NCI-H2227 treated with DMSO at 0.1 percent for 48 hours (cell line): ENCODE results near the gene SLITRK6.

ENCODE experiments used
- DNase-seq: peaks from one replicate; lab custom pipeline; 2025; lab: John Stamatoyannopoulos, UW

Gene SLITRK6, protein sequence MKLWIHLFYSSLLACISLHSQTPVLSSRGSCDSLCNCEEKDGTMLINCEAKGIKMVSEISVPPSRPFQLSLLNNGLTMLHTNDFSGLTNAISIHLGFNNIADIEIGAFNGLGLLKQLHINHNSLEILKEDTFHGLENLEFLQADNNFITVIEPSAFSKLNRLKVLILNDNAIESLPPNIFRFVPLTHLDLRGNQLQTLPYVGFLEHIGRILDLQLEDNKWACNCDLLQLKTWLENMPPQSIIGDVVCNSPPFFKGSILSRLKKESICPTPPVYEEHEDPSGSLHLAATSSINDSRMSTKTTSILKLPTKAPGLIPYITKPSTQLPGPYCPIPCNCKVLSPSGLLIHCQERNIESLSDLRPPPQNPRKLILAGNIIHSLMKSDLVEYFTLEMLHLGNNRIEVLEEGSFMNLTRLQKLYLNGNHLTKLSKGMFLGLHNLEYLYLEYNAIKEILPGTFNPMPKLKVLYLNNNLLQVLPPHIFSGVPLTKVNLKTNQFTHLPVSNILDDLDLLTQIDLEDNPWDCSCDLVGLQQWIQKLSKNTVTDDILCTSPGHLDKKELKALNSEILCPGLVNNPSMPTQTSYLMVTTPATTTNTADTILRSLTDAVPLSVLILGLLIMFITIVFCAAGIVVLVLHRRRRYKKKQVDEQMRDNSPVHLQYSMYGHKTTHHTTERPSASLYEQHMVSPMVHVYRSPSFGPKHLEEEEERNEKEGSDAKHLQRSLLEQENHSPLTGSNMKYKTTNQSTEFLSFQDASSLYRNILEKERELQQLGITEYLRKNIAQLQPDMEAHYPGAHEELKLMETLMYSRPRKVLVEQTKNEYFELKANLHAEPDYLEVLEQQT

DNA sequence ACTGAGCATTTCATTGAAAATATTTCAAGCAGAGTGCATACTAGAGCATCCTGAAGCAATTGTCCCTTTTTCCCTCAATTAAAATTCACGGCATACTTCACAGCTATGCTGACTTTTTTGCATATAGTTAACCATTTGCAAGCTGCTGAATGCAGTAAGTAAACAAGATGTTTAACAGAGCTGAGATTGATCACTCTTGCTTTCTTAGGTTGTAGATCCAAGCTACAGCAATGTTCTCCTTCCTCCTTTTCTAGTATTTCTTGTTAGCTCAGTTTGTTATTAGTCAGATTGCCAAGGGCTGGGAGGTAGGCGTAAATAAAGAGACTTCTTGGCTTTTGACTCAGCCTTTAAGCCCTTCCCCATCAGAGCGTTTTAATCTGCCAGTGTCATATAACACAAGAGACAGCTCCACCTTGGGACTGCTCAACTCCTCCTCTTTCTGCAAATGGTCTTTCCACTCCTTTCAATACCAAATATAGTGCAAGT lies at the start of gene SLITRK6:
Gene SLITRK6 (minus strand): TSS at position 323 of the 486 bp plus-strand sequence. CDS start 2,911 bp downstream, outside the sequence.
- peak; percentile 87 for DNase-seq

DNA sequence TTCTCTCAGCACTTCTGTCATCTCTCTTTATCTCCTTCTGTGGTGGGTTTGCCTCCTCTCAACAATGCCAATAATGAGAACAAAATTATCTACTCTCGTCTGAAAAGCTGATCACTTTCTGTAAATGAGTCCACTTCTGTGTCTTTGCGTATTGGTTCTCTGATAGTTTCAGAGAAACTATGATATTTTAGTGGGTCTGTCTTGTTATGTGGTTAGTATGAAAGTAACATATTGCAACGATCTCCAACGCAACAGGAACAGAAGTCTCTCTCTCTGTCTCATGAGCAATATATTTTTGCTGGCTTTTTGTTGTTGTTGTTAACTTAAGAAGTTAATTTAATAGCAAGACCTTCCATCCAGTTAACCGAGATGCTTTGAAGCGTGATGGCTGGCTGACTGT lies 47.8 kb upstream of the SLITRK6 start:
- DNase-seq: no peak

DNA sequence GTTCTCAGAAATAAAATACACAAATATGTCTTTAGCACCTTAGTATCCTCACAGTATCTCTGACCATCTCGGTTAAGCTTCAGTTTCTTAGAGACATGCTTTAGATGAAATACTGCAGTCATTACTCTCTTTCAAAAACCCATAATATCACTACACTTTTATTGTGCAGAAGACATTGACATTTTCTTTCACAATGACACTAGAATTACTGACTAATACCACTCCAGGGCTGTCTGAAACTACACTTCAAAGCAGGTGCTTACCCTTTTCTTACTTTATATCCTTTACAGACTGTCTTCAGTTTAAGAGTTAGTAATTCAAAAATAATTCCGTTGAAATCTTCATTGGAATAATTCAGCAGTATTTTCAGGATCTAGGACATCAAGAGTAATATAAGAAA lies 42.2 kb upstream of the SLITRK6 start:
- no peak for DNase-seq

GRCh38 chr13:85833921-85834320 lies 34.7 kb upstream of the SLITRK6 start:
- DNase-seq: no peak

GRCh38 chr13:85828094-85828684 lies 29.0 kb upstream of the SLITRK6 start:
- peak; percentile 7 for DNase-seq

DNA sequence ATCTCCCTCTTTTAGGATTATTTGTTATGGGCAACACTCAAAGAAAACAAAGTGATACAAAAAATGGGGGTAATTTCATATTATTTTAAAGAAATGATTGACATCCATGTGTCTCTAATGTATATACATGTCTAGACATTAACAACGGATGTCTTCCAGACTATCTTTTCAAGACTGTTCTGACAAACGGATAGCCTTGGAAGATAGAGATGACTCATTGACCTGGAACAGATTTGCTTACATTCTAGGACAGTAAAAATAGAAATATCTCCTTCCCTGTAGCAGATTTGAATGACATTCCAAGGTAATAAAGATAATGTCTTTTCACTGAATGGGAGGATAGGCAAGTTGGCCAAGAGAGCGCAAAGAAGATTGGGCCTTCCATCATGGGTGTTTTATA lies 26.2 kb upstream of the SLITRK6 start:
- no peak for DNase-seq

DNA sequence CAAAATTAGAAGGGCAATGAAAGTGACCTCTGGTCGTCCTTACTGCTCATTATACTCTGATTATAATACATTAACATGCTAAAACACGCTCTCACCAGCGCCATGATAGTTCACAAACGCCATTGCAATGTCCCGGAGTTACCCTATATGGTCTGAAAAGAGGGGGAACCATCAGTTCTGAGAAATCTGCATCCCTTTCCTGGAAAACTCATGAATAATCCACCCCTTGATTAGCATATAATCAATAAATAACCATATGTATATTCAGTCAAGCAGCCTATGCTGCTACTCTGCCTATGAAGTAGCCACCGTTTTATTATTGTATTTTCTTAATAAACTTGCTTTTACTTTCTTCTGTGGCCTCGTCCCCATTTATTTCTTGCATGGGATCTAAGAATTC lies 24.6 kb upstream of the SLITRK6 start:
- DNase-seq: no peak

- no peak for DNase-seq
Observed at GRCh38 chr13:85819513-85819912, 20.3 kb upstream of the SLITRK6 start.

GRCh38 chr13:85816413-85816812 lies 17.2 kb upstream of the SLITRK6 start:
- DNase-seq: peak; percentile 19

GRCh38 chr13:85812282-85812681 lies 13.1 kb upstream of the SLITRK6 start:
- peak; percentile 48 for DNase-seq

DNA sequence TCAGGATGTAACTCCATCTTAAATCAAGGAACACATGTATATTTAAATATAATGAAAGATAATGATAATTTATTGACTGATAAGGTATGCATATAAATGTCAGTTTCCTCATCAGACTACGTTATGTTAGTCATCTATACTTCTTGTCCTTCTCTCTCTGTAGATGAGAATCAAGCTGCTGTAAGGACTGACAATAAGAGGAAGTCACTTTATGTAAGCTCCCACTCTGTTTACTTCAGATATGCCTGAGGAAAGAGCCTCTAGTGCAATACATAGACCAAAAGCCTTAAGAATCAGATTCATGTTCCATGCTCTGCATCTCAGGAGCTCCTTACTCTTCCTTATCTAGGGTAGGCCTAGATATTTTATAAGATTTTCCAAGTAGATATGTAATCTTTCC lies 9.6 kb upstream of the SLITRK6 start:
- no peak for DNase-seq

DNA sequence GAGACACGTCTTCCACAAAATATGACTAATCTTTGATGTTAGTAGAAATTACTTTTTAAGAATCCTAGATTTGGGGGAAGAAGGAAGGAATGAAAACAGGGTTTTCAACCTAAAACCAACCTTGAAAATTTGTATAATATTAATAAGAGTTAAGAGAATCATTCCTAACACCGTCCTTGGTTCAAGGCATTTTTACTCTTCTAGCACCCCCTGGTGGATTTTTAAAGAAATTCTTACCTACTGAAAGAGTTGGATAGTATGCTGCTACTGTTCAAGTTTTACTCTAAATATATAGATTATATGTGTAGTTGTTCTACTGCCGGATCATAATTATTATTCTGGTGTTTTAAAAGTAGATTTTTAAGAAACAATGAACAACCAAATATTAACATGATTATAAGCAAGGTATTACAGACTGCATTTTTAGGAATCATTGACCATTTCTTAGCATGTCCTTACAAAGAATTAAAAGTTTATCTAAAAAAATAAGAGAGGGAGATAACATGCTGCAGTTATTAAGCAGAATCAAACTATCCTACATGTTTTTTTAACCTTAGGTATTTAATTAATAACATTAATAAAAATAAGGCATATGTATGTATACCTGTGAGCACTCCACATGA lies 7.4 kb upstream of the SLITRK6 start:
- DNase-seq: peak; percentile 72

- DNase-seq: peak; percentile 56
Observed at GRCh38 chr13:85798556-85798955, 663 bp downstream of the SLITRK6 start.

DNA sequence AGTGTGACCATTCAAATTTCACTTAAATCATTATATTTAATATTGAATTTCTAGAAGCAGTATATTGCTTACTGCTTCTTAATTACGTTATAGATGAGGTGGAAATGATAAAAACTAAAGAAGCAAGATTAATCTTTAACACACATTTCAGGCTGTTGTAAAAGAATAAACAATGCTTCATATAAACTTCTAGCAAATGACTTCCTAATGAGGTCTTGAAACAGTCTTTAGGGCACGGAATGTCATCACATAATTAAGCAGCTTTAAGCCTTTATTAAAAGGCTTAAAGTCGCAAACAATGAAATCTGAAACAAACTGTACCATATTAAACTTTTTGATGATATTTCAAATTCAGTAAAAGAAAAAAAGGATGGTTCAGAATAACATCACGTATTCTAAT lies 1.9 kb downstream of the SLITRK6 start:
- no peak for DNase-seq

DNA sequence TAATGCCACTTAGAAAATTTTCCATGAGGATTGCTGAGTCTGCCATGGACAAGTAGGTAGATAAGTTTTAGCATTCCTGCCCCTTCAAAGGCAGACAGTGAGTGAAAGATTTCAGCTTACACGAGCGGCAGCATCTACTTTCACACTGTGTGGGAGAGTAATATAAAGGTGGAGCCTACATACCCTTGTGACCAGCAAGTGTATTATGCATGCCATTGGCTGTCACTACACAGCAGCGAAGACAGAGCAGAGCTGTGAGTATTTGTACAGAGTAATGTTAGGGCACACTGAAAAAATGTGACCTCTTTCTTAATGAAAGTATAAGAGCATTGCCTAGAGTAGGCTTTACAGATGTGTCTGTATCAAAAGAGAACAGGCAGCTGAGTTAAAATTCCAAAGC lies 14.0 kb downstream of the SLITRK6 start:
- peak; percentile 7 for DNase-seq

GRCh38 chr13:85772367-85772766 lies 26.9 kb downstream of the SLITRK6 start:
- DNase-seq: no peak

DNA sequence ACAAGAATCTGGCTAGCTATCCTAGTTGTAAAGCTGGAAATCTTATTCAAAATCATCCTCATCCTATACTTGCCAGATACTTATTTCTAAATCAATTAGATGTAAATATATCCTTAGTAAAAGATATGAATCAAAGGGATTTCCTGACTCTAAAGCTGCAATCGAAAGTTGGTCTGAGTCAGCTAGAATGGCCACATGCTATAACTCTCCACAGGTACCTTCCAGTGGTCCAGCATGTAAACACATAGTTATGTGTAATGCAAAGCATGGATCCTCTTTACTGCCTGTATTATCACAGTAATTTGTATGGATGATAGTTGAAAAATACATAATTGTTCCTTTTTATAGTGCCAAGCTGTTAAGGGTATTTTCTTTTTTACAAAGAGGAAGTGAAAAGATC lies 27.4 kb downstream of the SLITRK6 start:
- no peak for DNase-seq

GRCh38 chr13:85768946-85769345 lies 30.3 kb downstream of the SLITRK6 start:
- DNase-seq: no peak

- DNase-seq: no peak
Observed at GRCh38 chr13:85755123-85755522, 44.1 kb downstream of the SLITRK6 start.

DNA sequence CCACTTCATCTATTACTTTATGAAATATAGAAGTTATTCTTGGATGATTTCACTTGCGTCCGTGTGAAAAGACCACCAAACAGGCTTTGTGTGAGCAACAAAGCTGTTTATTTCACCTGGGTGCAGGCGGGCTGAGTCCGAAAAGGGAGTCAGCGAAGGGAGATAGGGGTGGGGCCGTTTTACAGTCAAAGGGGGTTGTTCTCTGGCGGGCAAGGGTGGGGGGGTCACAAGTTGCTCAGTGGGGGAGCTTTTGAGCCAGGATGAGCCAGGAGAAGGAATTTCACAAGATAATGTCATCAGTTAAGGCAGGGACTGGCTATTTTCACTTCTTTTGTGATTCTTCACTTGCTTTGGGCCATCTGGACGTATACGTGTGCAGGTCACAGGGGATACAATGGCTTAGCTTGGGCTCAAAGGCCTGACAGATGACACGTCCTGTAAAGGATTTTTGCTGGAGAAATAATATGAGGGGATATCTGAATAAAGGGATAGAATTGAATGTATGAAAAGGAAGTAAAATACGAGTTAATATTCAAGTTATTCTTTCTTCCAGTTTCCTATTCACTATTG lies 55.9 kb downstream of the SLITRK6 start:
- DNase-seq: peak; percentile 15
